GM12872 (cell line): ENCODE results near the gene TBC1D2B.

Experiments used
- CTCF ChIP-seq: IDR thresholded peaks from 3 replicates; pipeline ENCODE4 v1.5.1; 2011; ENCODE audit warnings: low read depth, mild to moderate bottlenecking, low read length, moderate library complexity; ENCODE audit not compliant: insufficient read depth

TBC1D2B gene

GRCh38 chr15:78064544-78064943, 13.0 kb downstream of the TBC1D2B start:
- no peak for TF ChIP-seq CTCF

GRCh38 chr15:78063970-78064385, 13.5 kb downstream of the TBC1D2B start:
- TF ChIP-seq CTCF: no peak

- TF ChIP-seq CTCF: no peak
Measured at GRCh38 chr15:78063217-78063616, 14.3 kb downstream of the TBC1D2B start.

GRCh38 chr15:78061963-78062427, 15.5 kb downstream of the TBC1D2B start:
- no peak for TF ChIP-seq CTCF

GRCh38 chr15:78060232-78060631, 17.3 kb downstream of the TBC1D2B start:
- no peak for TF ChIP-seq CTCF

GRCh38 chr15:78059110-78059839, 18.2 kb downstream of the TBC1D2B start:
- TF ChIP-seq CTCF: no peak

GRCh38 chr15:78058401-78058935, 19.0 kb downstream of the TBC1D2B start:
- no peak for TF ChIP-seq CTCF
